ENCODE measurements around the gene SHMT1. TPM values are rescaled to one million over a fixed set of nuclear protein-coding genes. Genes with fewer than 3 reads are reported as not detected.

SHMT1 gene
- total RNA-seq, 1 experiment from 2014 or later, result 20.7 TPM

GRCh38 chr17:18291718-18292540, 71.4 kb downstream of the SHMT1 start:
- no peak for DNase-seq (ENCODE audit: low read depth)

GRCh38 chr17:18285296-18285695, 78.1 kb downstream of the SHMT1 start:
- DNase-seq (ENCODE audit: low read depth), result no peak

GRCh38 chr17:18281788-18282187, 81.6 kb downstream of the SHMT1 start:
- DNase-seq (ENCODE audit: low read depth), result no peak

GRCh38 chr17:18280766-18281371, 82.5 kb downstream of the SHMT1 start:
- no peak for DNase-seq (ENCODE audit: low read depth)

- DNase-seq (ENCODE audit: low read depth), result no peak
Observed at GRCh38 chr17:18280249-18280648, 83.1 kb downstream of the SHMT1 start.

- DNase-seq (ENCODE audit: low read depth), result no peak
Observed at GRCh38 chr17:18278867-18279266, 84.5 kb downstream of the SHMT1 start.

Small RNA genes within 50 kb of the gene (small RNA-seq; reads per million reads assigned to genes)
- not detected for gene AL353997.5

Other genes starting within 250 kb of the SHMT1 start
- gene ALKBH5, start 179.7 kb downstream of the SHMT1 start, total RNA-seq (2014; rRNA removed; shearing (Covaris generic)), result 75.9 and 91.6 TPM in 2 replicates
- 36.5 and 39.3 TPM in 2 replicates for gene LLGL1, start 137.9 kb downstream of the SHMT1 start, total RNA-seq (2014; rRNA removed; shearing (Covaris generic))
- gene FLII, start 104.8 kb downstream of the SHMT1 start, total RNA-seq (2014; rRNA removed; shearing (Covaris generic)), result 189 and 191 TPM in 2 replicates
- gene MIEF2, start 102.9 kb downstream of the SHMT1 start, total RNA-seq (2014; rRNA removed; shearing (Covaris generic)), result 5.7 and 8.1 TPM in 2 replicates
- 80.3 and 84.9 TPM in 2 replicates for gene TOP3A, start 48.6 kb downstream of the SHMT1 start, total RNA-seq (2014; rRNA removed; shearing (Covaris generic))
- gene SMCR8, start 48.3 kb downstream of the SHMT1 start, total RNA-seq (2014; rRNA removed; shearing (Covaris generic)), result 13.0 and 15.4 TPM in 2 replicates
- not detected in 2 replicates for gene EVPLL, start 14.2 kb upstream of the SHMT1 start, total RNA-seq (2014; rRNA removed; shearing (Covaris generic))
- gene LGALS9C, start 113.2 kb upstream of the SHMT1 start, total RNA-seq (2014; rRNA removed; shearing (Covaris generic)), result not detected in 2 replicates

All from HT1080 (cell line).